ENCODE results near the gene JARID2.

Gene JARID2

GRCh38 chr6:15427331-15428070 lies 181.6 kb downstream of the JARID2 start:
- no peak for TF ChIP-seq CTCF (IDR thresholded peaks at IDR 0.05; ENCODE audit: low read depth, low read length)
- TF ChIP-seq POLR2A (IDR thresholded peaks at IDR 0.05; ENCODE audit: extremely low read depth, insufficient read length) = no peak
- TF ChIP-seq MYC (IDR thresholded peaks at IDR 0.05; ENCODE audit: low read depth, low read length) = no peak
- TF ChIP-seq MAX (IDR thresholded peaks at IDR 0.05; ENCODE audit: low read depth, low read length) = no peak
- H3K4me3 ChIP-seq (ENCODE audit: low read depth, low read length) = no peak overlapping the region
- peak; percentile 57 for DNase-seq (ENCODE audit: low read depth)

DNA sequence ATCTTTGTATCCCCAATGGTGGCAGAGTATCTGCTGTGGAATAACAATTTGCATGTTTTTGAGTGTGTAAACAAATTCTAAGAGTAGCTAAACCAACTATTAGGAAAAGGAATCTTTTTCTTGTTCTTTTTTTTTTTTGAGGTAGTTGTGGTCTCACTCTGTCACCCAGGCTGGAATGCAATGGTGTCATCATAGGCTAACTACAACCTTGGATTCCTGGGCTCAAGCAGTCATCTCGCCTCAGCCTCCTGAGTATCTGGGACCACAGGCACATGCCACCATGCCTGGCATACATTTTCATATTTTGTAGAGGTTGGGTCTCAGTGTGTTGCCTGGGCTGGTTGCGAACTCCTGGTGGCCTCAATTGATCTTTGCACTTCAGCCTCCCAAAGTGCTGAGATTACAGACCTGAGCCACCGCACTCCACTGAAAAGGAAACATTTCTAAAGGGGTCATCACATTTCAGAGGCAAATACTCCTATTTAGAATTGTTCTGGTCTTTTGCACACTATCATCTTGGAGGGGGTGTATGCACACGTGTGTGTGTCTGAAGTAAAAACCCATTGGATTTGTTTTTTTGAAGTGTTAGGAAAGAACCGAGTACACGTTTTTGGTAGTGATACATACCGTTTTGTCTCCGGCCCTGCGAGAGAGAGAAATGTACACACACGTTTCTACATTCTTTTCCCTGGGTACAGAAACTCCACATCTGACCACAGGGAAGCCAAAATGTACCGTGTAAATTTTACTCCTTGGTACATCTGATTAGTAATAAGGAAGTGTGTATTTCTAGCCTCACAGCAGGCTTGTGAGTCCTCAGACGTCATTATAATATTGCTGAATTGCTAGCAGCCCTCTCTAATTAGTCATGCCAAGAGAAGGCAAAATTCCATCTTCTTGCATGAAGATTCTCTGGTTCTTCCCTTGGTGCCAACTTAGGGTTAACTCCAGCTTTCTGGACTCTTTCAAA lies 183.6 kb downstream of the JARID2 start:
- no peak overlapping the region for H3K4me3 ChIP-seq (ENCODE audit: low read depth, low read length)
- peak; percentile 50 for DNase-seq (ENCODE audit: low read depth)
- no peak for TF ChIP-seq POLR2A (IDR thresholded peaks at IDR 0.05; ENCODE audit: extremely low read depth, insufficient read length)
- TF ChIP-seq MAX (IDR thresholded peaks at IDR 0.05; ENCODE audit: low read depth, low read length) = no peak
- no peak for TF ChIP-seq CTCF (IDR thresholded peaks at IDR 0.05; ENCODE audit: low read depth, low read length)
- TF ChIP-seq MYC (IDR thresholded peaks at IDR 0.05; ENCODE audit: low read depth, low read length) = no peak

GRCh38 chr6:15430186-15430585 lies 184.3 kb downstream of the JARID2 start:
- no peak for DNase-seq (ENCODE audit: low read depth)
- no peak for TF ChIP-seq MAX (IDR thresholded peaks at IDR 0.05; ENCODE audit: low read depth, low read length)
- TF ChIP-seq POLR2A (IDR thresholded peaks at IDR 0.05; ENCODE audit: extremely low read depth, insufficient read length) = no peak
- TF ChIP-seq MYC (IDR thresholded peaks at IDR 0.05; ENCODE audit: low read depth, low read length) = no peak
- no peak for TF ChIP-seq CTCF (IDR thresholded peaks at IDR 0.05; ENCODE audit: low read depth, low read length)
- no peak overlapping the region for H3K4me3 ChIP-seq (ENCODE audit: low read depth, low read length)

DNA sequence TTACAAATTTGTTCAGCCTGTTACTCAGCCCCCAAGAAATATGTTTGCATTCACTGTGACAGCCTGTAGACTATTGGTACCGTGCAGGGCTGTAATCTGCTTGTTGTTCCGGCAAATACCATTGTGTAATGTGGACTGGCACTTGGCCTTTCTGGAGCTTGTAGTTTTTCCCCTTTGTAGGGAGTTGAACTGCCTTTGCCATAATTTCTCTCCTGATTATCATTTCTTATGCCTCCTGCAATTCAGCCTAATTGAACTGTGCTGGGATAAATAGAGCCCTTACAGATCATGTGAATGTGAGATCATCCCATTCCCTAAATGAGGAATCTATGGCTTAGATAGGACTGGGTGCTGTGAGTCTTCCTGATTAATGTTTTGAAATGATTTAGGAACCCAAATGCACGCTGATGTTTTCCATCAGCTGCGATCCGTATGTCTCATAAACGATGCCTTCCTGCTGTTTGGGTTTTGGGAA lies 185.1 kb downstream of the JARID2 start:
- TF ChIP-seq MAX (IDR thresholded peaks at IDR 0.05; ENCODE audit: low read depth, low read length) (no peak), MYC (IDR thresholded peaks at IDR 0.05; ENCODE audit: low read depth, low read length) (no peak), CTCF (IDR thresholded peaks at IDR 0.05; ENCODE audit: low read depth, low read length) (no peak), POLR2A (IDR thresholded peaks at IDR 0.05; ENCODE audit: extremely low read depth, insufficient read length) (no peak)

DNA sequence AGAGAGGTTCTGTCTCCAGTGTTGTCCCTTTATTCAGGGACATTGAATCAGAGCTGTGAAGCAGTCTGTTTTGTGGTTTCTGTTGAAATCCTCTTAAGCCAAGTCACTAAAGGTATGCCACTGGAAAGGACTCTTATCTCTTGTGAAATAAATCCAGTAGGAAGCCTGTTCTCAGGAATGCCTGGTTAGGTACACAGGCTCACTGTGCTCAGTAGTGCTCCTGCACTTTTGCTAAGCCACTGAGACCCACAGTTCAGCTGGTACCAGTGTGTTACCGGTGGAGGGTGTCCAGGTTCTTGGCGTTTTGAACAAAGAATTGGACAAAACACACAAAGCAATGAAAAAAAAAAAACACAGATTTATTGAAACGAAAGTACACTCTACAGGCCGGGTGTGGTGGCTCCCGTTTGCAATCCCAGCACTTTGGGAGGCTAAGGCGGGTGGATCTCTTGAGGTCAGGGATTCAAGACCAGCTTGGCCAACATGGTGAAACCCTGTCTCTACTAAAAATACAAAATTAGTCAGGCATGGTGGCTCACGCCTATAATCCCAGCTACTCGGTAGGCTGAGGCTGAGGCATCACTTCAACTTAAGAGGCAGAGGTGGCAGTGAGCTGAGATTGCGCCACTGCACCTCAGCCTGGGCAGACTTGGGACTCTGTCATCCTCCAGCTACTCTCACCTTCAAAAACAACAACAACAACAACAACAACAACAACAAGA lies 186.1 kb downstream of the JARID2 start:
- no peak overlapping the region for H3K4me3 ChIP-seq (ENCODE audit: low read depth, low read length)
- DNase-seq (ENCODE audit: low read depth) = no peak
- TF ChIP-seq MAX (IDR thresholded peaks at IDR 0.05; ENCODE audit: low read depth, low read length) (no peak), CTCF (IDR thresholded peaks at IDR 0.05; ENCODE audit: low read depth, low read length) (no peak), MYC (IDR thresholded peaks at IDR 0.05; ENCODE audit: low read depth, low read length) (no peak), POLR2A (IDR thresholded peaks at IDR 0.05; ENCODE audit: extremely low read depth, insufficient read length) (no peak)

More for the DNA sequence above, 185.1 kb downstream of the JARID2 start:
- no peak overlapping the region for H3K4me3 ChIP-seq (ENCODE audit: low read depth, low read length)
- no peak for DNase-seq (ENCODE audit: low read depth)

Data from NB4 (cell line).